HuH-7 (cell line): ENCODE data around the gene MCOLN2.
"Not testable (repeated sequence)": the region's sequence is repeated elsewhere in the genome, so short reads cannot be mapped to it uniquely, and the experiment has no call there.

Experiments
- DNase-seq: peaks from one replicate; pipeline ENCODE4 v3.0.0; 2011; ENCODE audit warnings: low spot score

The MCOLN2 gene

DNA sequence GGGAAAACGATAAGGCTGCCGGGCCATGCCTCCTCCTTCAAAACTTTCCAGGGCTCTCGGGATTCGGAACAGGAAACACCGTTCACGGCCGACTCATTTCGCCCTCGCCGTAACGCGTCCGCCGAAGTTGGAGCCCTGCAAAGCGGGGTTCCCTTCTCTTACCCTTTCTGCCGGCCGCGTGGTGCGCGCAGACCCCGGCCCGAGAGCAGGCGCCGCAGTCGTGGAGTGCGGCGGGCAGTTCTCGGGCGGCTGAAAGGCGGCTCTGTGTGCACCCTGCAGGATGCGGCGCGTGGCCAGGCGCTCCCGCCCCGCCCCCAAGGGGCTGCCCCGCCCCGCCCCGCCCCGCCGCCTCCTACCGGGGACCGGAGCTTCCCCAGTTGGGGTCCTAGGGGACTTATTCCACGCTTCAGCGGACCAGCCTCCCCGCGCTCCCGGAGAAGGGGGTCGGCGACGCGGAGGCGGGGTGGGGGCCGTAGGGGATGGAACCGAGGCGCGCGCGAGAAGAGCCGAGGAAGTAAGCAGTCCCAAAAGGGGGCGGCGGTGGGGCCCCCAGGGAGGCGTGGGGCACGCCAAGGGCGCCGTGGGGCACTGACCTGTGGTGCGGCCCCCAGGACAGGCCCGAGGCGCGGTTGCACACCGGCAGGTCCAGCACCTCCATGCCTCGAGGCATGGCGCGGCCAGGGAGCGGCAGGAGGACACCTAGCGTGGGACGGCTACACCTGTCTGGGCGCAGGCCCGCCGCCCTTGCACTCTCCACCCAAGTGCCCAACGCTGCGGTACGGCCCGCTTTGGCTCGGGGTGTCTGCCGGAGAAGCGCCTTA, at the start of gene MCOLN2:
Gene MCOLN2 (minus strand): TSS at position 268 of the 821 bp plus-strand sequence. CDS start 241 bp downstream, at position 27.
- DNase-seq, result peak; percentile 79

DNA sequence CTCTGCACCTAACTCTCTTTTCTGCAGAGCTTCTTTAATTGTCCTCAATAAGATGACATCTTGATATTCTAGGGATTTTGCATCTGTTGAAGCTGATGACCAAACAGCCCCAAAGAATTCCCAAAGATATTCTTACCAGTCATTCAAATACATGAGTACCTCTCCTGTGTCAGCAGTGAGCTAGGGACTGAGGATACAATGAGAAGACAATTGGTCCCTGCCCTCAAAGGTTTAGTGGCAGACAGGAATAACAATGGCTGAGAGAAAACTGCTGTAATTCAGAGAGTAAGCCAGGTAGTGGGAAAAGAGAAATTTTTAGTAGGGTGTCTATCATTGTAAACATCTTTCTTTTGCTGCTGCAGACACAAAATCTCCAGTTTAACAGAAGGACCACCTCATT, 45.5 kb upstream of the MCOLN2 start:
- no peak for DNase-seq

DNA sequence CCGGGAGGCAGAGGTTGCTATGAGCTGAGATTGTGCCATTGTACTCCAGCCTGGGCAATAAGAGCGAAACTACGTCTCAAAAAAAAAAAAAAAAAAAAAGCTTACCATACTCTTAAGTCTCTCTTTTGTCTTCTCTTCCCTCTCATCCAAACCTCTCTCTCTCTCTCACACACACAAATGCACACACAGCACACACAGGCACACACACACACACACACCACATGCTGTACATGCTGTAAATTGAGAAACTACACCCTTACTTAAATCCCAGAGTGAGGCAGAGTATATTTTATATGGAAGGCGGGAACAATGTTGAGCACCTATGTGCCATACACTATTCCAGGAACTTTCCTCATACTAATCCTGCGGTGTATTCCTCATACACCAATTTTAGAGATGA, 44.9 kb upstream of the MCOLN2 start:
- no peak for DNase-seq

DNA sequence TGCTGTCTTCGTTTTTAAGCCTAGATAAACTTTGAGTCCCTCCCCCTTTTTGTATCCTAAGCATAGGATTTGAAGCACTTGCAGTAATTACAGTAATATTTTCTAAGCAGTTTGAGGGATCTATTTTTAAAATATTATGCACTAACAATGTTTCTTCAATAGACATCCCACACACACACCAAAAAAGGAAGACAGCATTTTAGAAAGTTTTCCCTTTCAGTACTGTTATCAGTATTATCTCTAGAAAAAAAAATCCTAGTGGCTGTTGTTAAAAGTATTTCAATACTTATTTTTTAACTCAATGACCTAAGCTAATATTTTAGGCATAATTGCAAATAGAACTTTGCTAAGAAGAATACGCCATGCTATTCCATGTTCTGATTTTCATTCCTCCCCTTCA, 36.3 kb upstream of the MCOLN2 start:
- no peak for DNase-seq

DNA sequence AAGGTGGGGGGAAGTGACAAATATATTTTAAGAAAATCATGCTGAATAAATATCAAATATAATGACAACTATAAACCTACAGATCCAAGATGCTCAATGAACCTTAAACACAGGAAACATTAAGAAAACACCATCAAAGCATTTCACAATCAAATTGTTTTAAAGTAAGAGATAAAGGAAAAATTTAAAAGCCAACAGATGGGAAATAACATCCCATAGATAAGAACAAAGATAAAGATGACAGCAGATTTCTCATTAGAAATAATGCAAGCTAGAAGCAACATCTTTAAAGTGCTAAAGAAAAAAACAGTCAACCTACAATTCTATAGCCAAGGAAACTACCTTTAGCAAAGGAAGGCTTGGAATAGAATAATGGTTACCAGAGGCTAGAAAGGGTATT, 33.6 kb upstream of the MCOLN2 start:
- no peak for DNase-seq

DNA sequence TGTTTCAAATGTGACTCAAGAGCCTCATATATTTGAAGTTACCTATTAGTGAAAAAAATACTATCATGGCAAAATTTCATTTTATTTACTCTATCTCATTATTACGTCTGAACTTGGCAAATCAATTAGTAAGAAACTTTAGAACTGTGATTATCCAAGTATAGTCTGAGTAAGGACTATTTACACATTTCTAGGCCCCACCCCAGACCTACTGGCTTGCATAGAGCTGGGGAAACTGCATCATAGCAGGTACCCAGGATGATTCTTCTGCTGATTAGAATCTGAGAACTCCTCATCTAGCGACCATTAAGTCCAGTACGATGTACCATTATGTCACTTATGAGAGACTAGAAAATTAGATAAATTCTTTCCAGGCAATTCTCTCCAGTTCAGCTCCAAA, 31.2 kb upstream of the MCOLN2 start:
- DNase-seq, result no peak

DNA sequence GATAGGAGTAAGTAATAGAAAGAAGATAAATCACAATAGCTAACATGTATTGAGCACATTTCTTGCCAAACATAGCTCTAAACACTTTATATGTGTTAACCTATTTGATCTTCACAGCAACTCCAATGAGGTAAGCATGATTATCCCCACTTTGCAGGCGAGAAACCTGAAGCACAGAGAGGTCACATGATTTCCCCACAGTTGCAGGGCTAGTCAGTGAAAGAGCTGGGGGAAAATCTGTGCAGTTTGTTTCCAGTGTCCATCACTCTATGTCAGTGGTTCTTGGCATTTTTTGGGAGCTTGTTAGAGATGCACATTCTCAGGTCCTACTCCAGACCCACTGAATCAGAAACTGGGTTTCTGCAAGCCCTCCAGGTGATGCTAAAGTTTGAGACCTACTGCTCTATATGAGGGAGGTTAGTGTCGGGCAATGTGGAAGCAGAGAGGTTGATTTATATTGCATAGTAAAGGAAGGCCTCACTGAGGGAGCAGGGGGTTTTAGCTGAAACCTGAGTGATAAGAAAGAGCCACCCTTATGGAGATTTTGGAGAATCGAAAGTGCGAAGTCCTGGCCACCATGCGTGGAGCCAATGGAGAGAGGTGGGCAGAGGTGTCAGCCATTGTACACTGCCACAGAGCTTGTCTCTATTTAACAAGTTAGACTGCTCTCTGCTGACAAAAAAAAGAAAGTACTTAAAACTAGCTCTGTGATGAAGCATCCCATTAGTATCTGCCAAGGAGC, 30.5 kb upstream of the MCOLN2 start:
- no peak for DNase-seq

DNA sequence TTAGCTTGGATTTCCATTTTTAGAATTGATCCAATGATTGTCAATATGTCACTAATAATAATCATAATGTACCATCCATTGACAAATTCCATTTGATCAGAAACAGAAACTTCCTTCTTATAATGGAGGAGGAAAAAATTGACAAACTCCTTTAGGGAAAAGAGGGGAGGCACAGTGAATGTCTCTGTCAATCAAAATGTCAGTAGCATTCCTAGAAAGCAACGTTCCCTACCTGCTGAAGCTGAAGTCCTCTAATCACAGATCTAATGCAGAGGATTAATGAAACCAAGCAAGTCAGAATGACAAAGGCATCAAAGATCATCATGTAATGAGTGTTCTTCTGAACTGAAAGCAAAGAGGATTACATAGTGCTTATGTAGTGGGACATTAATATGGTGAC, 29.0 kb upstream of the MCOLN2 start:
- no peak for DNase-seq

DNA sequence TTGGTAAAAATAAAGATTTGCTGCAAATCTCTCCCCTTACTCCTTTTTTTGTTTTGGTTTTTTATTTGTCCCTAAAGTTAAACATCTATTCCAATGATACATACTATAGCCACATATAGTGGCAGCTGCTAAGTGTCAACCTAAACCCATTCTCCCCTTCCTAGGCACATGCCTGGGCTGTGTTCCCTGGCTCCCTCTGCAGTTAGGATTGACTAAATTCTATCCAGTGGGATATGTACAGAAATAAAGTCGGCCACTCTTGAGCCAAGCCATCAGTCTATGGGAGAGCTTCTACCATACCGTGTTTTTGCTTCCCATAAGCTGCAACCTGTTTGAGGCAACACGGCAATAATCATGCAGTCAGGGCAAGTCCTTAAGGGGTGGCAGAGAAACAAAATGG, 27.8 kb upstream of the MCOLN2 start:
- no peak for DNase-seq

DNA sequence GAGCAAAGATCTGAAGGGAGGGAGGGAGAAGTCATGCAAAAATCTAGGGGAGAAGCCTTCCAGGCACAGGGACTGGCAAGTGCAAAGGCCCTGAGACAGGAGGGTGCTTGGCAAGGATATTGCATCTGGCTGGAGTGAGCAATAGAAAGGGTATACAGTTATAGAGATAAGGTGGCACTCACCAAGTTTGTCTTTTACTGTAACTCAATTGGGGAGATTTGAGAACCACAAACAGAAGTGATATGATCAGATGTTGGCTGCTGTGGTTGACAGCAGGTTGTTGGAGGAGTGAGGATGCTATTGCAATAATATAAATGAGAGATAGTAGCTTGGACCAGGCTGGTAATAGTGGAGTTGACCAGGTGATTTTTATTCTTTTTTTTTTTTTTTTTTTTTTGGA, 25.8 kb upstream of the MCOLN2 start:
- no peak for DNase-seq

DNA sequence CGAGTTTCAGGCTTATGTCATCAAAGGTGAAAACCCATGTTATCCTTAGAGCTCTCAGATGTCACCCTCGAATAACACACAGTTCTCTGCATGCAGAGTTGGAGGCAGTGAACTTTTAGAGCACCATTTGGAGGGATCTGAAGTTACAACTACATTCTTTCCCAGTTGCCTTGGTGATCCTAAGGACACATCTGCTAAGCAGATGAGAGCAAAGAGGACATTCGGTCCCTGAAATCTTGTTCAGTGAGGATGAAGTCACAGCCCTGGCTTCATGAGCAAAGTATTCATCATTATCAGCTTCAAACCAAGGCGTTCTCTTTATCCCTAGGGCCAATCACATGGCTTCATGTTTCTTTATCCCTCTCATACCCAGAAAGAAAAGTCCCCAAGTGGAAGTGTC, 23.1 kb upstream of the MCOLN2 start:
- no peak for DNase-seq

DNA sequence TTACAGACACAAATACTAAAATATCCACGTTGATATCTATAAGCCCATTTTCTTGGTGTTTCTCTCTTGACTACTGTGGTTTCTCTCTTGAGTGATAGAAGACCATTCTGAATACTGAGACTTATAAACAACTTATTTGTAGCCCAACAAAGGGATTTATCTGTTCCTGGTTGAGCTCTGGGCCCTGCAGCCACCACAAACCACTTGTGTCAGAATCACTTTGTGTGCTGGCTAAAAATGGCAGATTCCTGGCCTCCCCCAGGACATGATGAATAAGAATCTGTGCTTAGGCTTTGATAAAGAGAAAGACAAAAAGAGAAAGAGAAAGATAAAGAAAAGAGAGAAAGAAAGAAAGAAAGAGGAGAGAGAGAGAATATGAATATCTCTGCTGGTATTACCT, 18.9 kb upstream of the MCOLN2 start:
- no peak for DNase-seq

DNA sequence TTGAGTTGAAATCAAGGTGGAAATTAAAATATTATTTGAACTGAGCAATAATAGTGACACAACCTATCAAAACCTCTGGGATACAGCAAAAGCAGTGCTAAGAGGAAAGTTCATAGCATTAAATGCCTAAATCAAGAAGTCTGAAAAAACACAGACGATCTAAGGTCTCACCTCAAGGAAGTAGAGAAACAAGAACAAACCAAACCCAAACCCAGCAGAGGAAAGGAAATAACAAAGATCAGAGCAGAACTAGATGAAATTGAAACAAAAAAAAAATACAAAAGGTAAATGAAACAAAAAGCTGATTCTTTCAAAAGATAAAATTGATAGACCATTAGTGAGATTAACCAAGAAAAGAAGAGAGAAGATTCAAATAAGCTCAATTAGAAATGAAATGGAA, 8.7 kb upstream of the MCOLN2 start:
- DNase-seq, result not testable (repeated sequence)

DNA sequence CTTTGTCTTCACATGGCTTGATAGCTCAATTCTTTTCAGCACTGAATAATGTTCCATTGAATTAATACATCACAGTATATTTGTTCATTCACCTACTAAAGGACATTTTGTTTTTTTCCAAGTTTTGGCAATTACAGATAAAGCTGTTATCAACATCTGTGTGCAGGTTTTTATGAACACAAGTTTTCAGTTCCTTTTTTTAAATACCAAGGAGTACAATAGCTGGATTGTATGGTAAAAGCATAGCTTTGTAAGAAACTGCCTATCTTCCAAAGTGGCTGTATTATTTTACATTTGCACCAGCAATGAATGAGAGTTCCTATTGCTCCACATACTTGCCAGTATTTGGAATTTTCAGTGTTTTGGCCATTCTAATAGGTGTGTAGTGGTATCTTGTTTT, 4.8 kb upstream of the MCOLN2 start:
- DNase-seq, result no peak

DNA sequence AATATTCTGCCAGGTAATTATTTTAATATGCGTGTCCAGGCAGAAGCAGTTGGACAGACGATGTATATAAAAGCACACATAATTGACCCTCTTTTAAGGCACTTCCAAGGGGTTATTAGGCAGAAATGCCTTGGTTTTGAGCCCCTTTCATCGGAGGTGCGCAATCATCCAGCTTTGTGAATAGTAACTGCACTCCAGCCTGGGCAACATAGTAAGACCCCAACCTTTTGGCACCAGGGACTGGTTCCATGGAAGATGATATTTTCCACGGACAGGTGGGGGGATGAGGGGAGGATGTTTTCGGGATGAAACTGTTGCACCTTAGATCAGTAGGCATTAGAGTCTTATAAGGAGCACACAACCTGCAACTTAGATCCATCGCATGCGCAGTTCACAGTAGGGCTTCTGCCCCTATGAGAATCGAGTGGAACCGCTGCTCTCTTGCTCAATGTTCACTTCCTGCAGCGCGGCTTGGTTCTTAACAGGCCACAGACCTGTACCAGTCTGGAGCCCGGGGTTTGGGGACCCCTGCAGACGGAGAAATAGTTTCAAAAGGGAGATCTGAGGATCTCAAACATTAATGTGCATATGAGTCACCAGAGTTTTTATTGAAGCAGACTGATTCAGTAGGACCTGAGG, 1.8 kb upstream of the MCOLN2 start:
- no peak for DNase-seq

DNA sequence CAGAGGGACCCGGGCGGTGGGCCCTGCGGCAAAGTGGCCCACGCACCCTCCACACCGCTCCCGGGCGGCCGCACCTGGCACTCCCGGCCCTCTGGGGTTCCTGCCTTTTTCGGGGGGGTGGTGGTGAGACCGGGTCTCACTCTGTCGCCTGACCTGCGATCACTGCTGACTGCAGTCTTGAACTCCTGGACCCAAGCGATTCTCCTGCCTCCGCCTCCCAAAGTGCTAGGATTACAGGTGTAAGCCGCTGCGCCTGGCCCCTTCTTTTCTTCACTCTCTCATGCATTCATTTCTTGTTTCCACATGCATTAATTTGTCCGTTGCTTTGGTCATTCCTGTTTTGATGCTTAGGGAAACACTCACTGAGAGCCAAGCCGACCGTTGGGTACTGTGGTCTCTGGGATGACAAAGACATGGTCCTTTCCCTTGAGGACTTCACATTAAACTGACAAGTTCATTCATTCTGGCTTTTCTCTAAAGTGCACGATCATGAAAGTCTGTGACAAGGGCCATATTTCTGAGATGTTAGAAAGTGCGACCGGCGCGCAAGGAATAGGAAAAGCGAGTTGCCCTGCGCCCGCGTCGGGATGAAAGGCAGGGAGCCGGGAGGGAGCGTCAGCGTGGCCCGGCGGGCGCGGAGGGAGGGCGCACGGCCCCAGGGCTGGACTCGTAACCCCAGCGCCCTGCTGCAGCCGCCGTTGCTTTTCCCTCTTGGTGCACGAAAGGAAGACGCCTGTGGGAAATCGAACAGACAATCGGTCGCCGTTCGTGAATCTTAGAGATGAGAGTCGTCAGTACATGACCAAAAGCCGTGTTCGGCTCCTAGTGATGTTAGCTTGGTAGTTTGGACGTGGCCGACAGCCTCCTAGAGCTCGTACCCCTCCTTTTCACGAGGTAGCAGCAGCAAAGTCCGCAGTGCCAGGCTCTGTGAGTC, 1.0 kb upstream of the MCOLN2 start:
- DNase-seq, result peak; percentile 43

DNA sequence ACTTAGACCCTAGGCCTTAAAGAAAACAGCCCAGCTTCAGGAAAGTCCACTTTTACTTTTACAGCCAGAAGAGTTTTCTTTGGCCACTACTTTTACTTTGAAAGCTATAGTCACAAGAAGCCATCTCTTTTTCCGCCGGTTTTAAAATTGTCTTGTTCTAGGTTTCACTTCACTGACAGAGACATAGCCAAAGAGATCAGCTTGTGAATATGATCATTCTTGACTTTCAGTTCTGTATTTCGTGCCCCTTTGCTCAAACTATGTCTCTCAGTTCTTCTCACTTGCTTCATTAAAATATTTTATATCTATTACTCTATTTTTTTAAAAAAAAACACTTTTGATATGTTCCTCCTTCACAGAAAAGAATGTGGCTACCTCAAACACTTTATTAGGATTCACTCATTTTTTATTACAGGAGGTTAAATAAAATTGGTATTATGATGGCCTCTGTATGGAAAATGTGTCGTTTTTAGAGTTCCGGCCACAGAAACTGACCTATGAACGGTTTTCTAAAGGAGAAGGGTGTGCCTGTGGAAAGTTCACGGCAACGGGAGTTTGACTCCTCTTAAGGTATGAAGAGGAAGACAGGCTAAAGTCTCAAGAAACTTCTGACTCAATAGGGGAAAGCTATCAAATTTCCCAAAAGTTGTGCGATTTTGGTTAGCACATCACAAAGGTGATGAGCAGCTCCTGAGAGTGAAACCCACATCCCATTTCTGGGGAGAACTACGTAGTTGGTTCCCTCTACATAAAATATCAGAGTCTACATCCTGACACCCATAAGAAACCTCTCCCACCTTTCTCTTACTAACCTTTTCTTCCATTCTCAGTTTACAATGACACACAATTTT, 1.2 kb downstream of the MCOLN2 start:
- no peak for DNase-seq

DNA sequence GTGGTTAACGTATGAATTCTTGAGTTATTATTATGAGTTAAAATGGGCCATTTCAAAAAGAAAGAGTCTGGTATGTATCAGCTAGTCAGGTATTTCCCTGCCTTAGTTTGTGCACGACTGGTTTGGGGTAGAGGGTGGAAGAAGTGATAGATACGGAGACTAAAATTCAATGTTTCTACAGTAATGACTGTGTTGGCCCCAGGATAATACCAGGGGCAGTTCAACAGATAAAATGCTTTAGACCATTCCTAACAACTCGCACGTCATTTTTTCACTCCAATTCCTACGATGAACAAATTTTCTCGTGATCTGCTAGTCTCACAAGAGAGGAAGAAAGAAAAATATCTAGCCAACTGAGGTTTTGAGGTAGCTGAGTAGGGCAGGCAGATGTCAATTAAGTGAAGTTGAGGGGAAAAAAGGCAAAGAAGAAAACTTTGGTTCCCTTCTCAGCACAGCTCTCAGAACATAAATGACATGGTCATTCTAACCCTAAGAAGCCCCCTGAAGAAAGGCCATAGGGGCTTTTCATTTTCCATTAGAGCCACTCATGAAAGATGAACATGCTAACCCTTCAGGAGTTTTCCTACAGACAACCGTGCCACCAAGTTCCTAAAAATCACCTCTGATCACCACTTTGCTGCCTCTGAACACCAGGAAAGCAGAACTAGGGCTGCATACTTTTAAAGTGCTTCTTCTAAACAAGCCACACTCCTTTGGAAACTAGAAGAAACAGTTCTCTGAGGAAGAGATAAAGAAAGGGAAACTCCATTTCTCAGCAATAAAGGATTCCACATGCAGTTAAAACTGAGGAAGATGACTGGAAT, 5.6 kb downstream of the MCOLN2 start:
- no peak for DNase-seq

DNA sequence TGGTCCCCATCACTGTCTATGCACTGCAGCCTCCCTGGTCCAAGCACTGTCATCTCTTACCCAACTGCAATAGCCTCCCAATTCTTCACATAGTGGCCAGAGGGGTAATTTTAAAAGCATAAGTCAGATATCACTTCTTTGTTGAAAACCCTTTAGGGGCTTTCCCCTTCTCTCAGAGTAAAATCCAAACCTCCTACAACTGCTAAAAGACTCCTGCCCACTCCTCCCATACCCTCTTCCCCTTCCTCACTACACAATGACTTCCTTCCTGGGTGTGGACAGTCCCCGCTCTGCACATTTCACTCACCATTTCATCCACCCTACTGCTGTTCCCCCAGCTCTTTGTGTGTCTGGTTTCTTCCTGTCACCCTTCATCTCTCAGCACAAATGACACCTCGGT, 8.3 kb downstream of the MCOLN2 start:
- no peak for DNase-seq

DNA sequence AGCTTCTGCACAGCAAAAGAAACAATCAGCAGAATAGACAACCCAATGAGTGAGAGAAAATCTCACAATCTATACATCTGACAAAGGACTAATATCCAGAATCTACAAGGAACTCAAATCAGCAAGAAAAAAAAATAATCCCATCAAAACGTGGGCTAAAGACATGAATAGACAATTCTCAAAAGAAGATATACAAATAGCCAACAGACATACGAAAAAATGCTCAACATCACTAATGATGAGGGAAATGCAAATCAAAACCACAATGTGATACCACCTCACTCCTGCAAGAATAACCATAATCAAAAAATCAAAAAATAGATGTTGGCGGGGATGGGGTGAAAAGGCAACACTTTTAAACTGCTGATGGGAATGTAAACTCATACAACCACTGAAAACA, 10.4 kb downstream of the MCOLN2 start:
- not testable (repeated sequence) for DNase-seq
